Transverse colon (tissue), 4 donors: ENCODE results near the gene FAR2.

Experiments
- POLR2A ChIP-seq: fragments of 450-650 bp; IDR thresholded peaks from one replicate; pipeline ENCODE4 v1.6.1; 2016; ENCODE audit warnings: antibody characterized with exemption, mild to moderate bottlenecking, moderate library complexity
- POLR2AphosphoS5 ChIP-seq, 3 donors: sonication (generic); formaldehyde crosslinking; IDR thresholded peaks; one replicate each; pipeline ENCODE4 v1.6.1; 2016; ENCODE audit warnings: antibody characterized with exemption in 3 of 3
- TF ChIP-seq, protein P1 (sequence below), 5 experiments: fragments of 200-600 bp in 3 of 5; fragments of 450-650 bp in 2 of 5; sonication (generic) in 3 of 5; IDR thresholded peaks; 1 replicate in 2 of 5; 2 replicates in 3 of 5; pipeline ENCODE4 v1.5.1; 2016 to 2017; ENCODE audit warnings: antibody characterized with exemption in 5 of 5, inconsistent platforms in 3 of 5, mild to moderate bottlenecking in 2 of 5, moderate library complexity in 1 of 5

DNA sequence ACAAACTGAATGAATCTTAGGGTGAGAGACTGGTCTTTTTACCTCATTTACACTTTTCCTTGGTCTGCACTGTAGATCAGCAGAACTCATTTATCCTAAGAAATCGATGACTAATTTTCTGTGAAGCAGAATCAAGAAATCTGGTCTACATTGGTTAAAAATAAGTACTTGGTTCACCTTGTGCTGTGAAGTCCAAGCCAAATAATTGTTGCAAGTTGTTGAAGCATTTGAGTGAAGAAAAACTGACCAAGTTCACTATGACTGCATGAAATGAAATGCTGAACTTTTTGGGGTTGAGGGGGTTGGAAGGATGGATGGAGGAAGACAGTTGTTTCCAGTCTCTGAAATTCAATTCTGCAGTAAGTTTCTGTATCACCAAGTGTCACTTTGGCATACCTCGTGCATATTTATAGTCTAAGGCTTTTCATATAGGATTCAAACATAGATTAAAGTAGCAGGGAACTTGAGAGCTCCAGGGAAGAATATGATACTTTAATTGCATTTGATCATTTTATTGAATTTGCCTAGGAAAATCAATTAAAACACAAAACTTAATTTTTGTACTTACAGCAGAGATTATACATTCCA lies 75.0 kb downstream of the FAR2 start:
- TF ChIP-seq, protein P1, sequence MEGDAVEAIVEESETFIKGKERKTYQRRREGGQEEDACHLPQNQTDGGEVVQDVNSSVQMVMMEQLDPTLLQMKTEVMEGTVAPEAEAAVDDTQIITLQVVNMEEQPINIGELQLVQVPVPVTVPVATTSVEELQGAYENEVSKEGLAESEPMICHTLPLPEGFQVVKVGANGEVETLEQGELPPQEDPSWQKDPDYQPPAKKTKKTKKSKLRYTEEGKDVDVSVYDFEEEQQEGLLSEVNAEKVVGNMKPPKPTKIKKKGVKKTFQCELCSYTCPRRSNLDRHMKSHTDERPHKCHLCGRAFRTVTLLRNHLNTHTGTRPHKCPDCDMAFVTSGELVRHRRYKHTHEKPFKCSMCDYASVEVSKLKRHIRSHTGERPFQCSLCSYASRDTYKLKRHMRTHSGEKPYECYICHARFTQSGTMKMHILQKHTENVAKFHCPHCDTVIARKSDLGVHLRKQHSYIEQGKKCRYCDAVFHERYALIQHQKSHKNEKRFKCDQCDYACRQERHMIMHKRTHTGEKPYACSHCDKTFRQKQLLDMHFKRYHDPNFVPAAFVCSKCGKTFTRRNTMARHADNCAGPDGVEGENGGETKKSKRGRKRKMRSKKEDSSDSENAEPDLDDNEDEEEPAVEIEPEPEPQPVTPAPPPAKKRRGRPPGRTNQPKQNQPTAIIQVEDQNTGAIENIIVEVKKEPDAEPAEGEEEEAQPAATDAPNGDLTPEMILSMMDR (IDR thresholded peaks at IDR 0.05) = no peak
- TF ChIP-seq POLR2A (no peak), POLR2AphosphoS5 (IDR thresholded peaks at IDR 0.05) (no peak)
